ENCODE data around the gene OGDH. TPM values are rescaled to one million over a fixed set of nuclear protein-coding genes. Genes with fewer than 3 reads are reported as not detected.
"Not testable (repeated sequence)": the region's sequence is repeated elsewhere in the genome, so short reads cannot be mapped to it uniquely, and the experiment has no call there.

Gene OGDH
- 105 and 157 TPM in 2 replicates for total RNA-seq

- peak; percentile 92 for DNase-seq (ENCODE audit: low read depth)
Measured at GRCh38 chr7:44606341-44607140, at the start of gene OGDH. Gene OGDH, plus strand, starts transcription at chr7:44606627. Its CDS starts 17,717 bp downstream, at chr7:44624344.

GRCh38 chr7:44557485-44557884, 48.9 kb upstream of the OGDH start:
- DNase-seq (ENCODE audit: low read depth): no peak

GRCh38 chr7:44559485-44559884, 46.9 kb upstream of the OGDH start:
- DNase-seq (ENCODE audit: low read depth): no peak

DNA sequence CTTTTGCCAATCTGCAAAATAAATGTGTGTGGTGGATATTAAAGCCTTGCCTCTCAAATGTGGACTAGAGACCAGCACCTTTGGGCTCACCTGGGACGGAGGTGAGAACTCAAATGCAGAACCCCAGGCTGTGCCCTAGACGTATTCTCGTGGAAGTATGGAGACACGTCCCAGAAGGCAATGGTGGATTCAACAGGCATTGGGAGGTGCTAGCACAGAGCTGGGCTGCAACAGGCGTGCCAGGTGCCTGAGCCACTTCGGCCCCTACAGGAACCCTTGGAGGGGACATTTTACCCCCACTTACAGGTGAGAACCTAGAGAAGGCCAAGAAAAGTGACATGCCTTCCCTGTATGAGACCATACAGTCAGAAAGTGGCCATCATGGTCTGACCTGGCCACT, 44.9 kb upstream of the OGDH start:
- no peak for DNase-seq (ENCODE audit: low read depth)

GRCh38 chr7:44561962-44562621, 44.3 kb upstream of the OGDH start:
- peak; percentile 75 for DNase-seq (ENCODE audit: low read depth)

GRCh38 chr7:44562622-44562962, 43.8 kb upstream of the OGDH start:
- DNase-seq (ENCODE audit: low read depth): not testable (repeated sequence)

DNA sequence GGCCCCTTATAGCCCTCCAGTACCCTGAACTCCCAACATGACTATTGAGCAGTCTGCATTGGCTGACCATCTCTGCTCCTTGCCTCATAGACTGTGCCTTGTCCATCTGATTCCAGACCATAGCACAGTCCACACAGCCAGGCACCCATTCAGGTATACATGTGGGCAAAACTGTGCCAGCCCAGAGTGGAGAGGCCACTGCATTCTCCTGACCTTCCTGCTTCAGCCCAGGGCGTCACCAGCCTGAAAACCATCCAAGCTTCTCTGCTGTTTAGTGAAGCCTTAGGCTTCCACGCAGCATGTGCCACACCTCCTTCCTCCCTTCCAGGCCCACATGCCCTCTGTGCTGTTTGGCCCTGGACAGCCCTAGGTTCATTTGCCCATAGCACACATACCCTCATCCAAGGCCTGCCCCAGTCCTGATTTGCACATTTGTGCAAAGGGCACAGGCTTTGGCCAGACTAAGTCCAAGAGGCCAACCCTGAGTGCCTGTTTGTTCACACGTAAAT, 43.2 kb upstream of the OGDH start:
- DNase-seq (ENCODE audit: low read depth): no peak

- no peak for DNase-seq (ENCODE audit: low read depth)
Measured at GRCh38 chr7:44564606-44565005, 41.8 kb upstream of the OGDH start.

GRCh38 chr7:44565097-44565794, 41.2 kb upstream of the OGDH start:
- DNase-seq (ENCODE audit: low read depth): peak; percentile 28

DNA sequence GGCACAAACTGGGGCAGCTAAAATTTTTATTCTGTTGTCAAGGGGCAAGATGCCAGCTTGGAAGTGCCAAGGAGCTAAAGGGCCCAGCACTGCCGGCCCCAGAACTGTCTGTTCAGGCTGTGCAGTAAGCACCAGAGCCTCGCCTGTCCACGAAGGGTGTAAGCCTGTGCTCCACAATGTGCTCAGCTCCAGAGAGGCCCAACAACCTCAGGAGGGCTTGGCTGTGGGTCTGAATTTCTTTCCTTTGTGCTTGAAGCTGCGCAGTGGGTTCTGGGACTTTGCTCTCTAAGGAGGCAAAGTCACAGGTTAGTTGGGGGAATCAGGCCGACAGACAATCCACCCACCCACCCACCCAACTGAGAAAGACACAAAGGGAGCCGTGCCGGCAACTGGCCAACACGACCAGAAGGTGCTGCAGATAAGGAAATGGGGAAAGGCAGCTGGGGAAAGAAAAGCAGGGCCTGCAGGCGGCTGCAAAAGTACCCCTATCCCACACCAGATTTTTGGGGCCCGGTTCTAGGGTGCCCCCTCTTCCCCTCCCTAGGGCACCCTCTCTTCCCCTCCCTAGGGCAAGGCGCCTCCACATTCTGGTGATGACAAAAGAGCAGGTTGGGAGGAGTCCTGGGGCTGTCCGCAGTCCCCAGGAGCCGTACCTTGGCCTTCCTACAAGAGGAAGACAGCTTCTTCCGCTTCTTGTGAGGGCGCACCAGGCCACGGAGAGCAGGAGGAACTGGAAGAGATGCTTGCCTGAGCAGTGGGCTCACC, 40.5 kb upstream of the OGDH start:
- no peak for DNase-seq (ENCODE audit: low read depth)

DNA sequence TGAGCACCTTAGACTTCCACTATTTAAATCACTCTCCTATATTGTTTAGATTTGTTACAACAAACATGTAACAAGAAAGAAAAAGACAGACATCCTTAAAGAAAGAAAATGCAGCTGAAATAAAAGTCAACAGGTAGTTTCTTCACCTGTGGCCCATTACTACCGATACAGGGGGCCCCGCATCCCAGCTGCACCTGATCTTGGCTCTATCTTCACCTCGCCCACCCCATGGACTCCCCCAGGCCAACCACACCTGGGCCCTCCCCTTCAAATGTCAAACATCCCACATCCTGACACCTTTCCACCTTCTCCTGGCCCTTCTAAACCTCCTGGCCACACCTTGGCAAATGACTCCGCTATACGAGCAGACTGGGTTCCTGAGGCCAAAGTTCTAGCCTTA, 39.7 kb upstream of the OGDH start:
- no peak for DNase-seq (ENCODE audit: low read depth)

GRCh38 chr7:44567884-44568283, 38.5 kb upstream of the OGDH start:
- DNase-seq (ENCODE audit: low read depth): no peak

- no peak for DNase-seq (ENCODE audit: low read depth)
Measured at GRCh38 chr7:44568771-44569560, 37.5 kb upstream of the OGDH start.

- DNase-seq (ENCODE audit: low read depth): no peak
Measured at GRCh38 chr7:44569959-44570358, 36.5 kb upstream of the OGDH start.

- DNase-seq (ENCODE audit: low read depth): no peak
Measured at GRCh38 chr7:44572771-44573170, 33.7 kb upstream of the OGDH start.

GRCh38 chr7:44573464-44574286, 32.8 kb upstream of the OGDH start, which contains the start of gene DDX56:
Gene DDX56, minus strand, starts transcription at chr7:44573908. Its CDS starts 13 bp downstream, at chr7:44573895.
- peak; percentile 91 for DNase-seq (ENCODE audit: low read depth)

DNA sequence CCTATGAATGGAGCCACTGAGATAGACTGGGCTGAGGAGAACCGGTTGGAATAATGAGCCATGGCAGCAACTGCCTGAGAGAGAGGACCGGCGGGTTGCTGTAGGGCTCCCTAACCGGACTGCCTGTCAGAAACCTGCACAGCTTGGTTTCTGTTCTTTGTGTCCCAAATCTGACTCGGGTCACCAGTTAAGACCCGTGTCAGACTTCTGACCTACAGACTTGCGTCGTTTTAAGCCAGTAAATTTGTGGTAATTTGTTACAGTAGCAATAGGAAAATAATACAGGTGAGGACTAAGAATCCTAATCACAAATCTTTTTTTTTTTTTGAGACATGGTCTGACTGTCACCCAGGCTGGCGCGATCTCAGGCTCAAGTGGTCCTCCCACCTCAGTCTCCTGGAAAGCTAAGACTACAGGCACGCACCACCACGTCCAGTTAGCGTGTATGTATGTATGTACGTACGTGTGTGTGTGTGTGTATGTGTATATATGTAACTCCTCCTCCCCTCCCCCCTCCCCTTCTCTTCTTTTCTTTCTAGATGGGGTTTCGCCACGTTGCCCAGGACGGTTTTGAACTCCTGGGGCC, 32.0 kb upstream of the OGDH start:
- DNase-seq (ENCODE audit: low read depth): no peak

GRCh38 chr7:44575054-44575453, 31.4 kb upstream of the OGDH start:
- DNase-seq (ENCODE audit: low read depth): no peak

DNA sequence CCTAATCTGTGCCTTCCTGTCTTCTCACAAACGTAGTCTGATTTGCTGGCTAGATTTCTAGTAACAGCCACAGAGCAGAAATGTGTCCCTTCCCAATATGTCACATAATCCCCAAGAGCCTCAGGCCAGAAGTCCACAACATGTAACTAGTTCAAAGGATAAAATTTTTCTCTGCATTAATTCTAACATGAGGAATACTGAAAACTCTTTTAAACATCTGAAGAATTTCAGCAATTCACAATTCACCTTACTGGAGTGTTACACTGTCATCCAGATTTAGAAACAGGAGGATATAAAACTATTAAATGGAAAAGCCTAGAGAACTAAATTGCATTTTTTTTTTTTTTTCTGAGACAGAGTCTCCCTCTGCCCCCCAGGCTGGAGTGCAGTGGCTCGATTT, 30.2 kb upstream of the OGDH start:
- DNase-seq (ENCODE audit: low read depth): no peak
